Loucy (cell line): Measurements from ENCODE around the gene DAGLB.
"Not testable (repeated sequence)": the region's sequence is repeated elsewhere in the genome, so short reads cannot be mapped to it uniquely, and the experiment has no call there.

ENCODE experiments used
- EZH2phosphoT487 ChIP-seq: fragments of 200-600 bp; IDR thresholded peaks from 2 replicates; pipeline ENCODE4 v1.6.1; 2018; ENCODE audit warnings: antibody characterized with exemption, mild to moderate bottlenecking, moderate library complexity, borderline replicate concordance
- TF ChIP-seq, protein P1 (sequence below): fragments of 200-600 bp; sonication (generic); conservative IDR thresholded peaks from 2 replicates; pipeline ENCODE4 v1.5.1; 2014; ENCODE audit warnings: mild to moderate bottlenecking, antibody characterized with exemption, low read length

DNA sequence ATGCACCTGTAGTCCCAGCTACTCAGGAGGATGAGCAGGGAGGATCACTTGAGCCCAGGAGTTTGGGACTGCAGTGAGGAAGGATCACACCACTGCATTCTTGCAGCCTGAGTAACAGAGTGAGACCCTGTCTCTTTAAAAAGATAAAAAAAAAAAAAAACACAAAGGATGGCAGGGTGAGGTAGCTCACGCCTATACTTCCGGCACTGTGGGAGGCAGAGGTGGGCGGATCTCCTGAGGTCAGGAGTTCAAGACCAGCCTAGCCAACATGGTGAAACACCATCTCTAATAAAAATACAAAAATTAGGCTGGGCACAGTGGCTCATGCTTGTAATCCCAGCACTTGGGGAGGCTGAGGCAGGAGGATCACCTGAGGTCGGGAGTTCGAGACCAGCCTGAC is 15.9 kb upstream of the DAGLB start:
- TF ChIP-seq, protein P1, sequence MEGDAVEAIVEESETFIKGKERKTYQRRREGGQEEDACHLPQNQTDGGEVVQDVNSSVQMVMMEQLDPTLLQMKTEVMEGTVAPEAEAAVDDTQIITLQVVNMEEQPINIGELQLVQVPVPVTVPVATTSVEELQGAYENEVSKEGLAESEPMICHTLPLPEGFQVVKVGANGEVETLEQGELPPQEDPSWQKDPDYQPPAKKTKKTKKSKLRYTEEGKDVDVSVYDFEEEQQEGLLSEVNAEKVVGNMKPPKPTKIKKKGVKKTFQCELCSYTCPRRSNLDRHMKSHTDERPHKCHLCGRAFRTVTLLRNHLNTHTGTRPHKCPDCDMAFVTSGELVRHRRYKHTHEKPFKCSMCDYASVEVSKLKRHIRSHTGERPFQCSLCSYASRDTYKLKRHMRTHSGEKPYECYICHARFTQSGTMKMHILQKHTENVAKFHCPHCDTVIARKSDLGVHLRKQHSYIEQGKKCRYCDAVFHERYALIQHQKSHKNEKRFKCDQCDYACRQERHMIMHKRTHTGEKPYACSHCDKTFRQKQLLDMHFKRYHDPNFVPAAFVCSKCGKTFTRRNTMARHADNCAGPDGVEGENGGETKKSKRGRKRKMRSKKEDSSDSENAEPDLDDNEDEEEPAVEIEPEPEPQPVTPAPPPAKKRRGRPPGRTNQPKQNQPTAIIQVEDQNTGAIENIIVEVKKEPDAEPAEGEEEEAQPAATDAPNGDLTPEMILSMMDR = not testable (repeated sequence)
- TF ChIP-seq EZH2phosphoT487 = not testable (repeated sequence)
